HS-5 (cell line): ENCODE data around the gene CD3E.

ENCODE experiments used
- DNase-seq: peaks from one replicate; pipeline ENCODE4 v3.0.0-alpha.2; 2012; ENCODE audit warnings: low read depth

Gene CD3E

GRCh38 chr11:118325283-118325682 lies 20.8 kb downstream of the CD3E start:
- DNase-seq, result no peak

- DNase-seq, result no peak
Measured at GRCh38 chr11:118328745-118329144, 24.2 kb downstream of the CD3E start.

- DNase-seq, result no peak
Measured at GRCh38 chr11:118334745-118335144, 30.2 kb downstream of the CD3E start.

GRCh38 chr11:118338637-118339061 lies 34.1 kb downstream of the CD3E start:
- no peak for DNase-seq

- no peak for DNase-seq
Measured at GRCh38 chr11:118339281-118339961, 34.9 kb downstream of the CD3E start.

GRCh38 chr11:118340449-118340848 lies 35.9 kb downstream of the CD3E start:
- DNase-seq, result no peak

- DNase-seq, result no peak
Measured at GRCh38 chr11:118341261-118341660, 36.7 kb downstream of the CD3E start.

- no peak for DNase-seq
Measured at GRCh38 chr11:118341815-118342489, 37.4 kb downstream of the CD3E start.

- DNase-seq, result no peak
Measured at GRCh38 chr11:118342503-118343161, 38.1 kb downstream of the CD3E start, which contains the start of gene CD3D. Gene CD3D (minus strand): TSS chr11:118342705. CDS start chr11:118342607, 98 bp downstream.

GRCh38 chr11:118343248-118343647 lies 38.7 kb downstream of the CD3E start:
- no peak for DNase-seq

GRCh38 chr11:118343981-118344515 lies 39.5 kb downstream of the CD3E start, which contains the start of gene CD3G:
Gene CD3G (plus strand): TSS chr11:118344344. CDS start chr11:118344424, 80 bp downstream.
- DNase-seq, result no peak

GRCh38 chr11:118349475-118349874 lies 44.9 kb downstream of the CD3E start:
- DNase-seq, result no peak

- DNase-seq, result no peak
Measured at GRCh38 chr11:118353084-118353710, 48.7 kb downstream of the CD3E start.

- no peak for DNase-seq
Measured at GRCh38 chr11:118358071-118358470, 53.5 kb downstream of the CD3E start.

GRCh38 chr11:118359295-118359958 lies 54.9 kb downstream of the CD3E start, which contains the start of gene UBE4A:
Gene UBE4A (plus strand): TSS chr11:118359600. CDS start chr11:118365081, 5,481 bp downstream.
- DNase-seq, result peak; percentile 67

GRCh38 chr11:118364956-118365615 lies 60.6 kb downstream of the CD3E start:
- DNase-seq, result no peak
